GM19452 (cell line): ENCODE results near the gene SGPP1.
"Not testable (repeated sequence)": the region's sequence is repeated elsewhere in the genome, so short reads cannot be mapped to it uniquely, and the experiment has no call there.

ENCODE experiments used
- ATAC-seq: cut with Tn5 transposase; IDR thresholded peaks from one replicate; pipeline ENCODE4 v1.9.1; 2021; ENCODE audit not compliant: unreplicated experiment

Gene SGPP1

DNA sequence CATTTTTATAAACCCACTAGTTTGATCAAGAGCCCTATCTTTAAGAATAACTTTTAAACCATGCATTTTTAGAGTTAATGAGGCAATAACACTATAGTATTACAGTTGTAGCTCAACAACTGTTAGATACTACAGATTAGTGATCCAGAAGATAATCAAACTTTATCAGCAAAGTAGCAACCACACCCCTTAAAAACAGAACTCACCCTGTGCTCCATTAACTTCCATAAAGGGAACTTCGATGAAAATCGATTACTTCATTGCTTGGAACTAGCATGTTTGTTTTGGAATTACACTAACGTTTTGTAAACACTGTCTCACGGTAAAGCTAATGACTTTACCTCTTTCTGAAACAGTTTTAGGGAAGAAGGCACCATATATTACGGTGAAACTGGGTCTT is 1.4 kb downstream of the SGPP1 start:
- ATAC-seq = no peak

DNA sequence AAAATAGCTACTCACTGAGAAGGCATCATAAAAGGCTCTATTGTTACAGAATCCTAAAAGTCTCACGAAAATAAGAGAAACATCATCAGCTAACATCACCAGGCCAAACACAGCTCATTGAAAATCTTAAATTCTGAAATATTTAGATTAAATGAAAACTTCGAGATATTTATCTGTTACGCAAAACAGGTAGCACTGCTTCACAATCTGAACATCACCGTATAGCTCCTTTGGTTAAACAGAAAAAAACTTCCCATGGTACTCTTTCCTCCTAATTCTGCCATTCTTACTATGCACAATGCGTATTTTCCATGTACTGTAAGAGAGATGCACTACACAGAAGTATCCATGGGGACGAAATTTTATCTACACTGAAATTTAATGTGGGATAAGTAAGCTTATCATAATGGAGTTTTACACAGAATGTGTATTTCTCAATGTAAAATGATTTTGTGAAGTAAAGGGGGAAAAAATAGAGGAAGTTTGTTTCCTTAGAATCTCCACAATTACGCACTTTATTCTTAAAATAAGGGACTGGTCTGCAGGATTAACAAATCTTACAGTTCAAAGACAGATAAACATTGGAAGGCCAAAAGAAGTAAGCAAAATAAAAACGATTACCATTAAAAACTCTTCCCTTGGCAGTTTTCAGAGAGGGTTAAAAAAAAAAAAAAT is 1.9 kb downstream of the SGPP1 start:
- no peak for ATAC-seq

DNA sequence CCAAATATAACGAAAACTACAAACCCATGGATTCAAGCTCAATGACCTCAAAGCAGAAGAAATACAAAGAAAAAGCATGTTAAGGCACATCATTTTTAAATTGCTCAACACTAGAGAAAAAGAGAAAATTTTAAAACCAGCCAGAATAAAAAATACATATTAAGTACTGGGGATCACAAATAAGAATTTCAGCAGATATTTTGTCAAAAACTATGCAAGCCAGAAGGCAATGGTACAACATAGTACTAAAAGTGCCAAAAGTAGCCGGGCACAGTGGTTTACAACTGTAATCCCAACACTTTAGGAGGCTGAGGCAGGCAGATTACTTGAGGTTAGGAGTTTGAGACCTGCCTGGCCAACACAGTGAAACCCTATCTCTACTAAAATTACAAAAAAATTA is 10.2 kb downstream of the SGPP1 start:
- no peak for ATAC-seq

DNA sequence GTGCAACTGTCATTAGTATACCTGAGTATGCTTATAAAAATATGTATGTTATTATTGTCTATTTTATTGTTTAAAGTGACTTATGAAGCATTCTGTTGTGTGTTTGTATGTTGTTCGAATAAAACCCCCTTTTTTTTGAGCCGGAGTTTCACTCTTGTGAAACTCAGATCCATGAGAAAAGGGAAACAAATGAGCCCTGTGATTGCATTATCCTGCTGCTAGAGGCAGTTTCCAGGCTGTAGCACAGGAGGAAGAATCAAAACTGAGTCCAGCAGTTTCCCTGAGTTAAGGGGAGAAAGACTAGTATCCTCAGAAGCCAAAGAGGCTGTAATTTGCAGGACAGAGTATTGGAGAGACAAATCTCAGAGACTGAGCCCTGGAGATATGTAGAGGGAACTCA is 12.5 kb downstream of the SGPP1 start:
- ATAC-seq = no peak

DNA sequence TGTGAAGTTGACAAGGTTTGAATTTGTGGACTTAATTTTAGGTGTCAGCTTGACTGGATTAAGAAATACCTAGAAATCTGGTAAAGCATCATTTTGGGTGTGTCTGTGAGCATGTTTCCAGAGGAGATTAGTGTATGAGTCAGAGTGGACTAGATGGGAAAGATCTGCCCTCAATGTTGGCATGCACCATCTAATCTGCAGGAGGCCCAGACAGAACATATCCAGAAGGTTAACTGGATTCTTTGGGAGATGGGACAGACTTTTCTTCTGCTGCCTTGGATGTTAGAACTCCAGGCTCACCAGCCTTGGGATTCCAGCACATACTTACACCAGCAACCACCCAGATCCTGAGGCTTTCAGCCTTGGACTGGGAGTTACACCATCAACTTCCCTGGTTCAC is 14.1 kb downstream of the SGPP1 start:
- no peak for ATAC-seq

DNA sequence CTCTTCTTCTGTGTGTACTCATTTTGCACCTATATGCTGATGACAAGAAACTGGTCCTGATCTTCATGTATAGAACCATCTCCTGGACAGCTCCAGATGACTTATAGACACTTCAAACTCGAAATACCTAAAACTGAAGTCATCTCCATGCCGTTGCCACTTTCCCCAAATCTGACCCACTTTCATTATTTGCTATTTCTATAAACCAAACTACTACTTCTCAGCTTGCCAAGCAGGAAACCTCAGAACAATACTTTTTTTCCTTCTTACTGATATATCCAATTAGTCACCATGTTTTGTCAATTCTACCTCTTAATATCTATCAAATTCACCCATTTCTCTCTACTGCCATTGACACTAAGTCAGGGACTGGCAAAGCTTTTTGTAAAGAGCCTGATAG is 14.8 kb downstream of the SGPP1 start:
- ATAC-seq = no peak

DNA sequence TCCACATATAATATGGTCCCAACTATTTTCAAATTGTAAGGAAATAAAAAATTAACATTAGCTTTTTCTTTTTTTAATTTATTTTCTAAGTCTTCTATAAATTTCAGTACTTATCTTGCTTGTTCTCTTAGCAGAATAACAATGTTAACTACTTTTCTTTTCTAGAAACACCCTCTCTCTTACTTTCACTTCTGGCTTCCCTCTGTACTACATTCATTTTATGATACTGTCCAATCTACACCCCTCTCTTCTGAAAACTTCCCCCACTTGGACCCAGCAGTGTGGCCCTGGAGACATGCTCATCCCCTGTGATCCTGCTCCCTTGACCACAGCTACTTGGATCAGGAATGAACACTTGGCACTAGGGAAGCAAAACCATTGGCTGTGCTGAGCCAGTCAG is 15.7 kb downstream of the SGPP1 start:
- ATAC-seq = no peak

DNA sequence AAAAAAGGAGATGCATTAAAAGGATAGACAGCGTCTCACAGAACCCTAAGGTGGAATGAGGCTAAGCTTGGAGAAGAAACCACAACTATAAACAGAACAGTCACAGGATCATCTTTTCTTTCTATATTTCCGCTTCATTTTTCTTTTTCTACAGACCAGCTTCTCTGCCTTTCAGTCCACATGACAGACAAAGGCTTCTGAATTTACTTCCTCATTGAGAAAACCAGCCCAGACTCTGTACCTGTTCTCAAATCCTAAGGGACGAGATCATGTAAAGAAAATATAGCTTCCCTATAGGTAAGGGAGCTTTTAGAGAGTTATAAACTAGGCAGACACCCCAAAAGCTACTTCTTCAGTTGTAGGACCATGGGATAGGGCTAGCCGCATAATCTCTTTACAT is 17.4 kb downstream of the SGPP1 start:
- ATAC-seq = no peak

DNA sequence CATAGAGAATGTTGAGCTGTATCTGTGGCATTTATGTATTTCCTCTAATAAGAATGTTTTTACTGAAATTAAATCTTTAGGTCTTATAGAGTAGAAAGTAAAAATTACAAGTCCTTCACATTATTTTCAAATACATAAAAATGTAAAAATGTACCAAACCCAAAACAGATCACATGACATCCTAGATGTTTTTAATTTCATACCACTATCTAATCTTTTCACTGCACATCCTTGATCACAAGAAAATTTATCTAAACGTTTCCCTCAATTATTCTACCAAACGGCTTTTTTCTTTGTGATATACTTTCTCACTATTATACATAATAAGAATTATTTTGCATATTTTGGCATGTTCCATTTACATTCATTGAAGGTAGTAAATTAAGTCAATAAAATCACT is 18.3 kb downstream of the SGPP1 start:
- no peak for ATAC-seq

DNA sequence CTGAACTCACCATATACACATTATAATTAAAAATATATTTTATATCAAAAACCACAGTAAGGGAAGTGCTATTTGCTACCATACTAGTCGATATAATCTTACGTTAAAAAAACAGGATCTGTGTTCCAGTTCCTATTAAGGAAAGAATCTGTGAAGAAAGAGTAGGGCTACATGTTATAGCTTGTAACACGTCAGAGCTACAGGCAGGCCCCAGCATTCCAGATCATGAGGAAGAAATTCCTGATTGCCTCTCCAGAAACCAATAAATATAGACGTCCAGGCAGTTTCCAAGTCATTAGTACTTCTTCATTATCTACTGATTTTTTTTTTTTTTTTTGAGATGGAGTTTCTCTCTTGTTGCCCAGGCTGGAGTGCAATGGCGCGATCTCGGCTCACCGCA is 20.6 kb downstream of the SGPP1 start:
- no peak for ATAC-seq

DNA sequence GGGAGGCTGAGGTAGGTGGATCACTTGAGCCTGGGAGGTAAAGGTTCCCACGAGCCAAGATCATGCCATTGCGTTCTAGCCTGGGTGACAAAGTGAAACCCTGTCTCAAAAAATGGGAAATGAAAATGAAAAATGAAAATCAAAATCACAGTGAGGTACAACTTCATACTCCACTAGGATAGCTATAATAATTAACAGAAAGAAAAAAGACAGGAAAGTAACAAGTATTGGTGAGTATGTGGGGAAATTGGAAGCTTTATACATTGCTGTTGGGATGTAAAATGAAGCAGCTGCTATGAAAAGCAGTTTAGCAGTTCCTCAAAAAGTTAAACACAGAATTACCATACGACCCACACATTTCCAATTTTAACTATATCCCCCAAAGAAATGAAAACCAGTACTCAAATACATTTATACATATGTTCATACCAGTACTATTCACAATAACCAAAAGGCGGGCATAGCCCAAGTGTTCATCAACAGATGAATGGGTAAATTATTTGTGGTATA is 22.2 kb downstream of the SGPP1 start:
- peak; percentile 57 for ATAC-seq

DNA sequence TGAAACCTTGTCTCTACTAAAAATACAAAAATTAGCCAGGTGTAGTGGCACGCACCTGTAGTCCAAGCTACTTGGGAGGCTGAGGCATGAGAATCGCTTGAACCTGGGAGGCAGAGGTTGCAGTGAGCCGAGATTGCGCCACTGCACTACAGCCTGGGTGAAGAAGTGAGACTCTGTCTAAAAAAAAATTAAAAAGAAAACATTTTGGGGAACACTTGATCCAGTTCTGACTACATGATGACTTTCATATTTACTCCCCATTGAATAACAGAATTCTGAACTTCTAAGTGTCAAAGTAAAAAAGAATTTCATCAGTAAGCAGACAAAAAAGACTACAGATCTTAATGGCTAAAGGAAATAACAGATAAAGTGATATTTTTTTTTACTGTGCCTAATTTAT is 25.3 kb downstream of the SGPP1 start:
- ATAC-seq = not testable (repeated sequence)

DNA sequence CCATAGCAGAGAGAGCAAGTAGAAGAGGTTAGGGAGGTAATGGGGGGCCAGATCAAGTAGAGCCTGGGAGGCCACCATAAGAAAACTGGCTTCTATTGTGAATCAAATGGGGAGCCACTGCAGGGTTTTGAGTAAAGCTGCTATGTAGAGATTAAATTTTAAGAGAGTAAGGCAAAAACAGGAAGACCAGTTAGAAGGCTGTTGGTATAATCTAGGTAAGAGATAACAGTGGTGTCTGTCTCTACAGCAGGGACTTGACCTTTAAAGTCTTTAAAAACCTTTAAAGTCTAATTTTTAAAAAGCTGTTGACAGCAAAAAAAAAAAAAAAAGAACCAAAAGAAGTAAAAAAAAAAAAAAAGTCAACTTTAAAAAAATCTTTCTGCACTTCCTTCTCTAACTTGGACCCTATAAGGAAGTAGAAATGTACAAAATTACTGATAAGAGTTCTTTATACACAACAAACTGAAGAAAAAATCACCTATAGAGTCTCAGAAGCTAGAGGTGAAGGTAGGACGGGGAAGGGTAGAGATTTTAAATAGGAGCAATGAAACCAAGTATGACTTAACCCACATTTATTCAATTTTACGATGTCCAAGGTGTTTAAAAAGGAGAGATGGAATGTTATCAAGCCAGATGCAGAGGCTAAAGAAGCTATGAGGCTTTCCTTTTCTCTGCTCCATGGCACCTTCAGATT is 26.1 kb downstream of the SGPP1 start:
- ATAC-seq = no peak

DNA sequence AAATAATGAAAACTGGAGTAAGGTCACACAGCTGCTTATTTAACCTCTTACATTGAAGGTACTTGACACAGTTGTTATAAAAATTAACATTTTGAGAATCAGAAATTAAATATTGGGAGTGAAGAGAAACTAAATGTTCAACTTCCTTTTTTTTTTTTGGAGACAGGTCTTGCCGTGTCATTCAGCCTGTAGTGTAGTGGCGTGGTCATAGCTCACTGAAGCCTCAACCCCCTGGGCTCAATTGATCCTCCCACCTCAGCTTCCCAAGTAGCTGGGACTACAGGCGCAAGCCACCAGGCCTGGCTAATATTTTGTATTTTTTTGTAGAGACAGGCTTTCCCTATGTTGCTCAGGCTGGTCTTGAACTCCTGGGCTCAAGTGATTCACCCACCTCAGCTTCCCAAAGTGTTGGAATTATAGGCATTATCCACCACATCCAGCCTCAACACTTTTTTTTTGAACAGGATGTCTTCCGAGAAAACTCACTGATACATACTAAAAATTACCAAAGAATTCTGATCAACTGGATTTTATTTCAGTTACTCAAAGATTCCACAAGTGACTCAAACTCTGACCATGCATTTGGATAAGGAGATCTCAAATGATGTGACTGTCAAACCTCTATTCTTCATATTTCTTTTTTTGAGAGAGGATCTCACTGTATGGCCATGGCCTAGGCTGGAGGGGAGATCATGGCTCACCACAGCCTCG is 35.4 kb downstream of the SGPP1 start:
- no peak for ATAC-seq

DNA sequence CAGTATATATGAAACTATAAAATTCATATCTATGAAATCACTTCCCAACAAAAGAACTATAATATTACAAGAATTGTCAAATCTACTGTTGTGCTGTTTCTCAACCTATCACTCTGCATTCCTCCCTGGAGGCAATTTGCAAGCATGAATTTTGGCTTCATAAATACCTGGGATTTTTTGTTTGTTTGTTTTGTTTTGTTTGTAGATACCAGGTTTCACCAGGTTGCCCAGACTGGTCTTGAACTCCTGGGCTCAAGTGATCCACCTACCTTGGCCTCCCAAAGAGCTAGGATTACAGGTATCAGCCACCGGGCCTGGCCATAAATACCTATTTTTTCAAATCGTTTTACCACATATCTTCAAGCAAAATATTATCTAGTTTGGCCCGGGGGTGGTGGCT is 38.7 kb downstream of the SGPP1 start:
- no peak for ATAC-seq

DNA sequence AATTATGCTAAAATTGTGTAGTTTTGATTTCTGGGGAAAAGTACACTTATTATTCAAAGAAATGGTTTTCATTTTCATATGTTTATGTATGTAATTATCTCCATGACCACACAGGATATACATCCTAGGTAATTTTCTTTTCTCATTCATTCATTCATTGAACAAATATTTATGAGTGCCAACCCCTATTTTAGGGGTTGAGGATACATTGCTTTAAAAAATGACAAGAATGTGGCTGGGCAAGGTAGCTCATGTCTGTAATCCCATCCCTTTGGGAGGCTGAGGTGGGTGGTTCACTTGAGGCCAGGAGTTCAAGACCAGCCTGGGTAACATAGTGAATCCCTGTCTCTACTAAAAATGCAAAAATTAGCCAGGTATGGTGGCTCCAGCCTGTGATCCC is 40.9 kb downstream of the SGPP1 start:
- no peak for ATAC-seq

DNA sequence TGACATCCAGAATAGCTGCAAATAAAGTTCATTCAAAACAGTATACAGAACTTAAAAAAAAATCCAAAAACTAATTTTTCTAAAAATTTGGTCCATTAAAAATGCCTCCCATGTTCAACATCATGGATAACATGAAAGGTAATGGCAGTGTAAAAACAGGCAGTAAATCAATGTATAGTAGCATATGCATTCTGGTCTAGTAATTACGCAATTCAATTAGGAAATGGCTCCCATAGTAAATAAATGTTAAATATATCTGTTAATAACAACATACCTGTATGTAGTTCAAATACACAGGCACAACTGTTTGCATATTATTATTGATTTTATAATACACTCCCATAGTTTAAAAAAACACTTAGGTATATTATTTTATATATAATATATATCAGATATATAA is 42.5 kb downstream of the SGPP1 start:
- ATAC-seq = no peak

DNA sequence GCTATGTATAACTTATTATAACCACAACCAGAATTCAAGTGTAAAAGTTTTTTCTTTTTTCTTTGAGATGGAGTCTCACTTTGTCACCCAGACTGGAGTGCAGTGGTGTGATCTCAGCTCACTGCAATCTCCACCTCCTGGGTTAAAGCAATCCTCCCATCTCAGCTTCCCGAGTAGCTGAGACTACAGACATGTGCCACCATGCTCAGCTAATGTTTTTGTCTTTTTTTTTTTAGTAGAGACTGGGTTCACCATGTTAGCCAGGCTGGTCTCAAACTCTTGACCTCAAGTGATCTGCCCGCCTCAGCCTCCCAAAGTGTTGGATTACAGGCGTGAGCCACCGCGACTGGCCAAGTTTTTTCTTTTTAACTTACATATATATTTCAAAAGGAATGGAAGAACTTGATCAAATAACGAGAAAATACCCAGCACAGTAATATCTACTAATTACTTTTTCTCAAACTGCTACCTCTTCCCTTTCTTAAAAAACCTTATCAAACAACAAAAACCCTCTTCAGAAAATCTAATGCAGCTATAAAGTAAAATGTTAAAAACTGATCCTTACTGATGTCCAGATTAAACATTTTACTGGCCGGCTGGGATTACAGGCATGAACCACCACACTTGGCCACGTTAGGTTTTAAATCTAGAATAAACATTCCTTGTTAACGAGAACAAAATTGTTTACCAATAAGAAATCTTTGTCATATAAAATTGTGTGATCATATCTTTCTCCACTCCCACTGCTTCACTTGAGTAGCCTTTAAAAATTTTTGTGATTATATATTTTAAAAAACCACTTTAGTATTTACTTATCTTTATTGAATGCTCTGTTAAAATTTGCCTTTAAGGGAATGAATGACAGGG is 44.9 kb downstream of the SGPP1 start:
- ATAC-seq = no peak

DNA sequence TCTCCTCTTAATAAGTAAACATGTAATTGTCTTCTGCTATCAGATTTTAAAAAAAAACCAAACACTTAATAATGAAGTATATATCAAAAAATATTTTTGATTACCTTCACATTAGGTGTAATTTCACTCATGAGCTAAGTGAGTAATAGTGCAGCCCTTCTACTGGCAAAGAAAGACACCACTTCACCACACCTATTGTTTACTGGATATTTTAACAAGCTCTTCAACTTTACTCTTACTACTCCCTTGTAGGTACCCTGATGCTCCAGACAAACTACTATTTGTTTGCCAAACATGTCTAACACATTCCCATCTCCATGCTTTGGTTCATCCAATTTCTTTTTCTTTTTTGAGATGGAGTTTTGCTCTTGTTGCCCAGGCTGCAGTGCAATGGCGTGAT is 49.3 kb downstream of the SGPP1 start:
- ATAC-seq = no peak

DNA sequence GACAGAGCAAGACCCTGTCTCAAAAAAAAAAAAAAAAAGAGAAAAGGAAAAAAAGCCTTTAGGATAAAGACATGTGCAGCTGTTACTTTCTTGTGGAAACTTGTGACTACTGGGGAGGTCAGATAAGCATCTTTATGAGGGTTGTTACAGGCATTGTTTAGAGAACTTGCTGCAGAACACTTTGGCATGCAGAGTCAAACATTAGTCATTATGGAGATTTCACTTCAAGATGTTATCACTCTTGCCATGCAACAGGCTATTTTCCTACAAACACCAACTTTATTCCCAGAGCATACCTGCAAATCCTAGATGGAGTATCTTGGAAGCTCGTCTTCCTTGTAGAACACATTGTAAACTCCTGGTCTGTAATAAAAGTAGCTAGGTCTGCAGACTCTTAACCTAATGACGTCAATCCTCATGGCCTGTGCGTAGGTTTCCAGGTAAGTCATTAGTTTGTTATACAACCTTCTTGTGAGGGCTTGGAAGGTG is 49.9 kb downstream of the SGPP1 start:
- no peak for ATAC-seq

DNA sequence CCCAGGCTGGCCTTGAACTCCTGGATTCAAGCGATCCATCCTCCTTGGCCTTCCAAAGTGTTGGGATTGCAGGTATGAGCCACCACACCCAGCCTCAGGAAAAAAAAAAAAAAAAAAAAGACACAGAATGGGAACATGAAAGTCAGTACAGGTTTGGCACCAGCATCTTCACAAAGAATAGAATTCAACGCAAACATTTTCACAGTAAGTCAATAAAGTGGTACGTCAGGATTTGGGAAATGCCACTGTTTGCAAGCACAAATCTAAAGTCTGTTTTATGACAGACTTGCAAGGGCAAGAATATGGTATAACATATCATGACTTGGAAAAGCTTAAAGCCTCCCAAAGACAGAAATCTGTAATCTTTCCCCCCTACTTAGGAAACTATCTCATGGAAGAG is 51.2 kb downstream of the SGPP1 start:
- ATAC-seq = no peak
